CD4-positive, alpha-beta T cell treated with Interleukin-15 for 4 hours (primary cell): Measurements from ENCODE around the gene SLC39A12.

ENCODE experiments used
- DNase-seq: peaks from one replicate; pipeline ENCODE4 v3.0.0-alpha.2; 2020; ENCODE audit warnings: low spot score

The SLC39A12 gene

DNA sequence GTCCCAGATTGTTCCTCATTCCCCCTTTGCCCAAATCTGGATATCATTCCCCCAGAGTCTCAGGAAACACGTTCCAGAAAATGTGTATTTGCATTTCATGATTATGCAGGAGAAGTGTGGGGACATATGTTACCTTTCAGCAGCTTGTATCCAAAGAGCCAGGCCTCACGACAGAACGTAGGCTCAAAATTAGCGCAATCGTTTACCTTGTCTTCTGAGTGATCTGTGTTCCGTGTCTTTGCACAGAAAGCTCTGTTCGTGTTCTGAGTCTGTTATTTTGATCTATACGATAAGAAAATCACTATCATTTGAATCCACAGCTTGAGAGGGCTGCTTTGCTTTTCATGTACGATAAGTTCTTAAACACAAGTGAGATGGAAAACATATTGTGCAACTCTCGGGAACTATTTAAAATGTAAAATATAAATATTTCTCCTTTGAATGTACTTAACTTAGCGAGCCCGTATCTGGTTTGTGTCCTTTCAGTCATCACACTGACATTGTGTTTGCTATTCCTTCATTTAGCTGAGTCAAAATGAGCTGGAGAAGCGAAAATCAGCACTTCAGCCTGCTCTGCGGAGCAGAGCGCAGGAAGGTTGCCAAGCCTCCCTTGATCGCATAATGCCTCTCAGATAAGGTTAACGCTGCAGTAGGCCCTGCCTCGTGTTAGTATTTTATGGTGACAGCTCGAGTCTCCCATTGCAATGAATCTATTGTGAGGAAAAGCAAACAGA lies 108.3 kb downstream of the SLC39A12 start:
- no peak for DNase-seq

DNA sequence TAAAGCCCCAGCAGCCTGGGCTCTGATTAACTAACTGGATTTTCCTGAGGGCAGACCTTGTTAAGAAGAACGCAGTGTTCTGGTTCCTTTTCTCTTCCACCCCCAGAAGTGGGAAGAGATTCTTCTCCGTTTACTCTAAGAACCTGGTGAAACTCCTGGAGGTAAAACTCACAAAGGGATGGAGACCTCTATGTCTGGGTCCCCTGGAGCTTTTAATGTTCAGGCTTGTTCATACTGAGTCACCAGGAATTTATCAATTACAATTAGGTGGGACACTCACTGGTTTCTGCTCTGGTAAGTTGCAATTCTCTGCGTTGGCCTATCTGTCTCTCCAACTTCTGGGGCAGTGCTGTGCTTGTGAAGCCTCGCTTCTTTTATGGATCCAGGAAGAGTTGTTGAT lies 115.2 kb downstream of the SLC39A12 start:
- no peak for DNase-seq

DNA sequence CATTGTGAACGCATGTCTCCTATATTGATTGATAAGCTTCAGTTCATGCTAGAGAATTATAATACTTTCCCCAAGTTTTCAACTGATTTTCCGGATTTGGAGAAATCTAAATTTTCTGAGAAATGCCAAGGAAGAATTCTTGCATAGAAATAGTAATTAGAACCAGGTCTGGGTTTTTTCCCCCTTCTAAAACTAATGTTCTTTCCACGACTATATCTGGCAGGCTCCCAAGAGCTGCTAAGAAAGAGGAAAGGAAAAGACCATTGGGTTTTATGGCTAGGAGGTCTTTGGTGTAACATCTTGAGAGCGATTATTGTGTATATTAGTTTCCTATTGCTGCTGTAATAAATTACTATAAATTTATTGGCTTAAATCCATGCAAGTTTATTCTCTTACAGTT lies 116.7 kb downstream of the SLC39A12 start:
- DNase-seq, result no peak

DNA sequence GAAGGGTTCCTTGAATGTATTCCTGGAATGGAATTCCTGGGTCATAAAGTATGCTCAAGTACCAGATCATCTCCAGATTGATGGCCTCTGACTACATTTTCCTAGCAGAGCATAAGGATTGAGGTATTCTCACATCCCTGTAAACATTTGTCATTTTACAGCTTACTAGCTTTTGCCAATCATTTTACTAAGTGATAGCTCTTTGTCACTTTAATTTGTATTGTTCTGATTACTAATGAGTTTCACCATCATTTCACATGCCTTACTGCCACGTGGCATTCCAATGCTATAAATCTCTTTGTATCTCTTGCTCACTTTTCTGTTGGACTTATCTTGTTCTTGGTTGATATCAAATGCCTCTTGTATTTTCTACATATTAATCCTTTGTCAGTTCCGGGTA lies 119.9 kb downstream of the SLC39A12 start:
- DNase-seq, result no peak

DNA sequence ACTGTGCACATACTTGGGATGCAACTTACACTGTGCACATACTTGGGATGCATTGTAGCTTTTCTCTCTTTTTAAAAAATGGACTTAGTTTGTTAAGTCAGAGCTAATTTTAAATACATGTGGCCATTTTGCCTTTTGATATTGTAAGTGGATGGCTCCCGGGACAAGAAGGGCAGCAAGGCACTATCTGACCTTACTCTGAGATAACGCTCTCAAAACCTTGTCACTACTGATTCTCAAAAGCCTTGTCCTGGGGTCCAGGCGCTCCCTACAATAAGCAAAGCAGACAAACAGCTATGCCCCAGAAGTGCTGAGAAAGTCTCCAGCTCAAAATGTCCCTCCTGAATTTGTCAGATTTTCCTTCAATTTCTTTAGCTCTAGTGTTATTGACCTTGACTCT lies 121.6 kb downstream of the SLC39A12 start:
- DNase-seq, result no peak

DNA sequence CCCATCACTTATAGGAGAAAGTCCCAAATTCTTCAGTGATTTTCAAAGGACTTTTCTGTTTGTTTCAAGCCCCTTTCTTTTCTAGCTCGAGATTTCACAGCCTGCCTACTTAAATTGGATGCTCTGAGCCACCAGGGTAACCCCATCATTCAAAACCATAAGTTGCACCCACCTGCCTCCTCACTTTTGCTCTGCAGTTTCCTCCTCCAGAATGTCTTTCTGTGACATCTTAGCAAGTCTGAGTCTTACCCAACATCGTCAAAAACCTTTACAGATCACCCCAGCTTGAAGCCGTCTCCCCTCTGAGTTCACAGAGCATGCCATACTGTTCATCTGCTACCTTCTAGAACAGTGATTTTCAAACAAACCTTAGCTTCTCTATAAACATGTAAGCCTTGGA lies 124.2 kb downstream of the SLC39A12 start:
- DNase-seq, result no peak

DNA sequence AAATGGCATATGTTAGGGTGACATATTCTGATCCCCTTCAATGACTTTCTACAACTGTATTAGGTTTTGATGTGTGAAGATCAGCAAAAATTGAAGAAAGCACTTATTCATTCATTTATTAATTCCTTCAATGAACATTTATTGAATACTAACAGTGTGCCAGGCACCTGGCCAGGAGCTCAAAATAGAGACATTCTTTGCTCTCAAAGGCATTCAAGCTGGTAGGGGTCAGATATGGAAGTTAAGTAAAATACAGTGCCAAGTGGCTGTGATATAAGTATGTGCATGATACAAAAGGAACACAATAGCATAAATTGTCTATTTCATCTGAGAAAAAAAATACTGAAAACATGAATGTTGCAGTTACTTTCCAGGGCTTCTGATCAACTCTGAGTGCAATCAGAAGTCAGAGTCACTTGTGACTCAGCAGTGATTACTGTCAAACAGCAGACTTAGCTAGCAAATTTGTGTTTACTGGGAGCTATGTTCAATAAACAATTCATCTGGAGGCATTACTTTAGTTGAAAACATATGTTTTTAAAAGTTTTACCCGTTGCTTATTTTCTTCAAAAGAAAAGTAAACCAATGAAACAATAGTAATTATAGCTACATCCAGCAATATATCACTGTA lies 128.1 kb downstream of the SLC39A12 start:
- DNase-seq, result no peak

DNA sequence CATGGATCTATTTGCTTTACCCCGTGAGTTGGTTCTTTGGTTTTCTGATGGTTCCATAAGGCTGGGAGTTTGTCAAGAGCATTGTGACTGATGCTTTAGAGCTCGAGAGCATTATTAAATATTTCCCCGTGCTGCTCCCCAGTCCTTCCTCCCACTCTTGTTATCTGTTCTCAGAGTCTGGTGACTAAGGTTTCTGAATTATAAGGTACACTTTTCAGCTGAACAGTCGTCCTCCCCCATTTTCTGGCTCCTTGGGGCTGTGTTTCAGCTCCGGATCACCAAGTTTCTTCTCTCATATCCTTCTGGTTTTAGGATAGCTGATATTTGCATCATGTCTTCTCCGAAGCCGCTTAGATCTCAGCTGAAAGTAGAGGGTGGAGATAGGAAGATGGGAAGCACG lies 130.7 kb downstream of the SLC39A12 start:
- no peak for DNase-seq

DNA sequence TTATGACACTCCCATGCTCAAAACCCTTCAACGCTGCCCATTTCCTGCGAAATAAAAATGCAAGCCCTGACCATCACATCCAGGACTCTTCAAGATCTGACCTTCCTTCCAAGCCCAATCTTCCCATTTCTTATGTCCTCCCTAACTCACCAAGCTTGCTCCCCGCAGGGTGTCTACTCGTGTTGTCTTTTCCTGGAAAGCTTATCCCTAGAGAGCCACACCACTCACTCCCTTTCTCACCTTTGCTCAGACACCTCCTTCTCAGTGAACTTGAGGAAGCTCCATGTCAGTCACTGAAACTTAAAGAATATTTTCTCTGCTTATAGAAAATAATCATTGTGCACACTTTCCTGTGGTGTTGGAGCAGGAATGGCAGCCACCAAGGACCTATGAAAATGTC lies 134.1 kb downstream of the SLC39A12 start:
- DNase-seq, result no peak

DNA sequence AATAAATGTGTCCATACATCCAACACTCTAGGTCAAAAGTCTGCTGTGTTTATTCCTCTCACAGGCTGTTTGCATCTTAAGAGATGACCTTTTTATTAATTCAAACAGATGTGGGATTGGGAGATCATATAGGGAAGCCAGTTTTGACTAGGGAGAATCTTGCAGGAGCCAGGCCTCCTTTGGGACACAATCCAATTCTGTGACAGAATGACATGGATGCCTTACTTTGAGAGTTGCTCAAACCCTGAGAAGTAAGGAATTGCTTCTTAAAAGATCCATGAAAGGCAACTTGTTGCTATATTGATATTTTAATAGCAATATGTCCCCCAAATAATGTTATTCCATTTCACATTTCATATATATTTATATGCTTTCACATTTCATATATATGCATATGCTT lies 135.0 kb downstream of the SLC39A12 start:
- DNase-seq, result no peak

DNA sequence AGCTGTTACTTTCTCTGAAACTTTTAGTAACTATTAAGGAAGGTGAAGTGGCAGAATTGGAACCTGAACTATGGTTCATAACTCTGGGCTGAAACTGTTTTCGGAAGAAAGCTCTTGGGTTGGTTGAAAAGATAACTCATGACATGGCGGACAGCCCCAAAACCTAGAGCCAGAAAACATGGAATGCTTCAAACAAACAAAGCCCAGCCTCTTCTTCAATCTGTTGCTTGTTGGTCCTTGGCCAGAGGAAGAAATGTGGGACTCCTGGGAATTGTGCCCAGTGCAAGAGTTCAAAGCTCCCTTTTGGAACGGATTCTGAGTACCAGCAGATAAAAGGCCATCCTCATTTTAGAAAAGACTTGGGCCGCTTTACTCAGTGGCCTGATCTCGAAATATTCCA lies 135.6 kb downstream of the SLC39A12 start:
- no peak for DNase-seq
